DND-41 (cell line): ENCODE measurements around the gene DAGLA.

Experiments
- CTCF ChIP-seq: IDR thresholded peaks from 2 replicates; pipeline ENCODE4 v1.5.1; 2012; ENCODE audit warnings: borderline replicate concordance, low read length, moderate library complexity, mild to moderate bottlenecking; ENCODE audit not compliant: poor library complexity, severe bottlenecking; ENCODE audit errors: extremely low read depth
- EZH2 ChIP-seq: IDR thresholded peaks from 3 replicates; pipeline ENCODE4 v1.6.1; 2012; ENCODE audit warnings: borderline replicate concordance, low read depth, mild to moderate bottlenecking, moderate library complexity, low read length, inconsistent platforms; ENCODE audit not compliant: severe bottlenecking

GRCh38 chr11:61642162-61642561, 38.0 kb upstream of the DAGLA start:
- TF ChIP-seq CTCF (no peak), EZH2 (no peak)
